Myometrial cell (primary cell): ENCODE results near the gene RNF14. TPM values are rescaled to one million over a fixed set of nuclear protein-coding genes. Genes with fewer than 3 reads are reported as not detected.

ENCODE experiments used
- total RNA-seq: library from RNA; depleted of rRNA; stranded (reverse); fragments of >200 nt; gene quantifications from 2 replicates; pipeline ENCODE4 v1.2.3, GENCODE V29; 2015

RNF14 gene
- 54.6 and 57.9 TPM in 2 replicates for total RNA-seq

GRCh38 chr5:141968914-141969608, at the start of gene RNF14:
Gene RNF14 (plus strand): TSS chr5:141969105. CDS start chr5:141973589, 4,484 bp downstream.

GRCh38 chr5:141923448-141924313, 45.2 kb upstream of the RNF14 start, which contains the start of gene DELE1:
Gene DELE1 (plus strand): TSS chr5:141923871. CDS start chr5:141923942, 71 bp downstream.

GRCh38 chr5:141958113-141958512, 10.8 kb upstream of the RNF14 start, which contains the start of gene PCDH12:
Gene PCDH12 (minus strand): TSS chr5:141958202. CDS start chr5:141957851, 351 bp downstream.

GRCh38 chr5:142012792-142013388, 44.0 kb downstream of the RNF14 start, which contains the start of gene GNPDA1:
Gene GNPDA1 (minus strand): TSS chr5:142013027. CDS start chr5:142012035, 992 bp downstream.

Other genes starting within 250 kb of the RNF14 start
- not detected in 2 replicates for gene PCDH1, start 90.7 kb upstream of the RNF14 start, total RNA-seq
- gene DELE1, start 45.2 kb upstream of the RNF14 start, total RNA-seq: 34.9 and 46.6 TPM in 2 replicates
- 0.18 and 0.29 TPM in 2 replicates for gene PCDH12, start 10.9 kb upstream of the RNF14 start, total RNA-seq
- gene GNPDA1, start 43.9 kb downstream of the RNF14 start, total RNA-seq: 27.1 and 44.4 TPM in 2 replicates
- gene NDFIP1, start 139.7 kb downstream of the RNF14 start, total RNA-seq: 43.2 and 73.5 TPM in 2 replicates